BJ (cell line): ENCODE results near the gene PLD1. TPM values are rescaled to one million over a fixed set of nuclear protein-coding genes. Genes with fewer than 3 reads are reported as not detected.

Experiments
- CTCF ChIA-PET: fragments of 350-600 bp; formaldehyde crosslinking; extraction: SDS; loops from one replicate; lab custom pipeline; 2021; ENCODE audit warnings: antibody characterized with exemption, inconsistent platforms; lab: Yijun Ruan, JAX
- POLR2A ChIA-PET: fragments of 300-600 bp; sonication (Branson Sonifier 250); formaldehyde crosslinking; extraction: SDS; loops from one replicate; lab custom pipeline; 2021; ENCODE audit warnings: antibody characterized with exemption; lab: Charles Lee
- DNase-seq: peaks from one replicate; pipeline ENCODE4 v3.0.0-alpha.2; 2011; ENCODE audit warnings: low read depth
- H3K27me3 ChIP-seq: 2 replicates; pipeline ENCODE4 v1.6.0; 2011; ENCODE audit warnings: low read length; ENCODE audit not compliant: control insufficient read depth, insufficient read depth
- H3K36me3 ChIP-seq: 2 replicates; pipeline ENCODE4 v1.5.1; 2011; ENCODE audit warnings: low read length; ENCODE audit not compliant: control insufficient read depth, insufficient read depth
- H3K4me3 ChIP-seq: 2 replicates; pipeline ENCODE4 v1.5.1; 2011; ENCODE audit warnings: low read depth, mild to moderate bottlenecking, control low read depth, low read length
- polyA plus RNA-seq: library from polyadenylated mRNA; depleted of rRNA; stranded (reverse); fragments of >200 nt; gene quantifications from 2 replicates; pipeline ENCODE4 v1.2.3, GENCODE V29; 2011
- TF ChIP-seq, protein P1 (sequence below): IDR thresholded peaks from 2 replicates; pipeline ENCODE4 v1.5.1; 2011; ENCODE audit warnings: low read depth, mild to moderate bottlenecking, control low read depth, inconsistent platforms, low read length, moderate library complexity; ENCODE audit not compliant: insufficient read depth

PLD1 gene
- polyA plus RNA-seq, 1 experiment: 6.4 TPM

GRCh38 chr3:171585039-171585438 is 225.2 kb downstream of the PLD1 start:
- POLR2A ChIA-PET: no interaction called here
- Histone ChIP-seq H3K36me3 (no peaks in the 10 kb centered on the region), H3K27me3 (peaks cover 2% of the 10 kb centered on the region; the same call in 1 of the 2 replicates), H3K4me3 (no peak overlapping the region)
- no peak for DNase-seq
- TF ChIP-seq, protein P1, sequence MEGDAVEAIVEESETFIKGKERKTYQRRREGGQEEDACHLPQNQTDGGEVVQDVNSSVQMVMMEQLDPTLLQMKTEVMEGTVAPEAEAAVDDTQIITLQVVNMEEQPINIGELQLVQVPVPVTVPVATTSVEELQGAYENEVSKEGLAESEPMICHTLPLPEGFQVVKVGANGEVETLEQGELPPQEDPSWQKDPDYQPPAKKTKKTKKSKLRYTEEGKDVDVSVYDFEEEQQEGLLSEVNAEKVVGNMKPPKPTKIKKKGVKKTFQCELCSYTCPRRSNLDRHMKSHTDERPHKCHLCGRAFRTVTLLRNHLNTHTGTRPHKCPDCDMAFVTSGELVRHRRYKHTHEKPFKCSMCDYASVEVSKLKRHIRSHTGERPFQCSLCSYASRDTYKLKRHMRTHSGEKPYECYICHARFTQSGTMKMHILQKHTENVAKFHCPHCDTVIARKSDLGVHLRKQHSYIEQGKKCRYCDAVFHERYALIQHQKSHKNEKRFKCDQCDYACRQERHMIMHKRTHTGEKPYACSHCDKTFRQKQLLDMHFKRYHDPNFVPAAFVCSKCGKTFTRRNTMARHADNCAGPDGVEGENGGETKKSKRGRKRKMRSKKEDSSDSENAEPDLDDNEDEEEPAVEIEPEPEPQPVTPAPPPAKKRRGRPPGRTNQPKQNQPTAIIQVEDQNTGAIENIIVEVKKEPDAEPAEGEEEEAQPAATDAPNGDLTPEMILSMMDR: no peak
- CTCF ChIA-PET: interaction anchor here (1.6 kb wide), 1 partner anchor 10 kb away, joined by 4 read pairs; no protein-coding TSS in a partner anchor

- no peak for DNase-seq
- TF ChIP-seq, protein P1: no peak
- no peaks in the 10 kb centered on the region for H3K36me3 ChIP-seq
- CTCF ChIA-PET: interaction anchor here (1.1 to 1.6 kb wide), 2 partner anchors 9 to 18 kb away, joined by 3 to 4 read pairs; no protein-coding TSS in a partner anchor
- POLR2A ChIA-PET: no interaction called here
- H3K27me3 ChIP-seq: peaks cover 2% of the 10 kb centered on the region; the same call in 1 of the 2 replicates
- H3K4me3 ChIP-seq: no peak overlapping the region
Measured at GRCh38 chr3:171584100-171584499, 226.2 kb downstream of the PLD1 start.

- ChIA-PET CTCF (interaction anchor here (0.9 to 1.7 kb wide), 4 partner anchors 9 to 197 kb away, joined by 4 to 10 read pairs (median 4); no protein-coding TSS in a partner anchor), POLR2A (no interaction called here)
- DNase-seq: no peak
- TF ChIP-seq, protein P1: no peak
- Histone ChIP-seq H3K27me3 (peaks cover 2% of the 10 kb centered on the region; the same call in 1 of the 2 replicates), H3K36me3 (no peaks in the 10 kb centered on the region), H3K4me3 (no peak overlapping the region)
Measured at GRCh38 chr3:171574556-171575240, 235.6 kb downstream of the PLD1 start.

- ChIA-PET POLR2A (no interaction called here), CTCF (interaction anchor here (1.2 kb wide), 1 partner anchor 605 kb away, joined by 4 read pairs; no protein-coding TSS in a partner anchor)
Measured at GRCh38 chr3:171569571-171570132, 240.6 kb downstream of the PLD1 start.

More at GRCh38 chr3:171569571-171570132, 240.6 kb downstream of the PLD1 start:
- H3K27me3 ChIP-seq: peaks cover 4% of the 10 kb centered on the region; the same call in 1 of the 2 replicates
- TF ChIP-seq, protein P1: no peak
- H3K4me3 ChIP-seq: no peak overlapping the region
- DNase-seq: no peak
- H3K36me3 ChIP-seq: no peaks in the 10 kb centered on the region
